HG03469 (cell line): Measurements from ENCODE around the gene CLDN2.
"Not testable (repeated sequence)": the region's sequence is repeated elsewhere in the genome, so short reads cannot be mapped to it uniquely, and the experiment has no call there.

Experiments used
- ATAC-seq: cut with Tn5 transposase; IDR thresholded peaks from one replicate; pipeline ENCODE4 v1.9.1; 2021; ENCODE audit warnings: mild to moderate bottlenecking, moderate library complexity, moderate number of reproducible peaks; ENCODE audit not compliant: unreplicated experiment

Gene CLDN2, protein sequence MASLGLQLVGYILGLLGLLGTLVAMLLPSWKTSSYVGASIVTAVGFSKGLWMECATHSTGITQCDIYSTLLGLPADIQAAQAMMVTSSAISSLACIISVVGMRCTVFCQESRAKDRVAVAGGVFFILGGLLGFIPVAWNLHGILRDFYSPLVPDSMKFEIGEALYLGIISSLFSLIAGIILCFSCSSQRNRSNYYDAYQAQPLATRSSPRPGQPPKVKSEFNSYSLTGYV

DNA sequence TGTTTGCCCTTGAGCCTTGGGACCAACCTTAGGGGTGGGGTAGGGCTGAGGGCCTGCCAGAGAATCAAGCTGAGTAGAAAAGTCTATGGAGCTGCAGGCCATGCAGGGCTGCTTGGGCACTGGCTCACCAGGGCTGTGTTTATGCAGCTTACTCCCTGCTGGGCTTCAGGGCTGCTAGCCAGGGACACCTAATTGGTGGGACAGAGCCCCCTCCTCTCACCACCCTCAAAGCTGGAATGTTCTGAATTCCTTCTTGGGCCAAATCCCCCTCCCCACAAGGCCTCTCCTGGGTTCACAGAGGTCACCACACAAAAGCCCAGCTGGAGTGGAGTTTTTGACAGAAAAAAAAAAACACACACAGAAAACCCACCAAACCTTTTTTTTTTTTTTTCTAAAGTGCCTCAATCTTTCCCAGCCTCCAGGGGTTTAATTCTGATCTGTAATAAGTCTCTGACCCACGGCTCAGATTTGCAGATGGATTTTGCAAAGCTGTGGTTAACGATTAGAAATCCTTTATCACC lies at the start of gene CLDN2:
Gene CLDN2, plus strand, starts transcription at position 471 of the 521 bp plus-strand sequence. CDS start 7,827 bp downstream, outside the sequence.
- ATAC-seq: no peak

DNA sequence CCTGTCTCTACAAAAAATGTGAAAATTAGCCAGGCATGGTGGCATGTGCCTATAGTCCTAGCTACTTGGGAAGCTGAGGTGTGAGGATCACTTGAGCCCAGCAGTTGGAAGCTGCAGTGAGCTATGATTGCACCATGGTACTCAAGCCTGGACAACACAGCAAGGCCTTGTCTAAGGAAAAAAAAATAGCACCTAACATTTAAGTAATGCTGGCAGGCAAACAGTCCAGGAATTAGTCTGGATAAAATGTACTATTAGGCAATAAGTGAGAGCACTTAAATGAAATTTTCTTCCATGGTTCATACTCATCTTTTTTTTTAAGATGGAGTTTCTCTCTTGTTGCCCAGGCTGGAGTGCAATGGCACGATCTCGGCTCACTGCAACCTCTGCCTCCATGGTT lies 47.4 kb upstream of the CLDN2 start:
- ATAC-seq: not testable (repeated sequence)

DNA sequence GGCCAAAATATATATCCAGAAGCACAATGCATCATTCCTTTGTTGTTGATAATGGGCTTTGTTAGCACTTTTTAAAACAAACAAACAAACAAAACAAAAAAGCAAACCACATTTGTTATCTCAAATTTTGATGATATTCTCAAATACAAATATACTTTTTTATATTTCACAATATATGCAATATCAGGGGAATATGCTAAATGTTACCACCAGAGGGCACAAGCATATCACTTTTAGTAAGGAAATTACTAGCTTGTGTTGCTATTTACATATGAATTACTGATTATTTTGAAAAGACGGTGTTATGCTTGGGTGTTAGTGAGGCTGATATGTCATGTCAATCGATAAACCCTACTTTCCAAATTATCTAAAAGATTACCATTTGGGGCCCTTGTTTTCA lies 46.1 kb upstream of the CLDN2 start:
- ATAC-seq: no peak

DNA sequence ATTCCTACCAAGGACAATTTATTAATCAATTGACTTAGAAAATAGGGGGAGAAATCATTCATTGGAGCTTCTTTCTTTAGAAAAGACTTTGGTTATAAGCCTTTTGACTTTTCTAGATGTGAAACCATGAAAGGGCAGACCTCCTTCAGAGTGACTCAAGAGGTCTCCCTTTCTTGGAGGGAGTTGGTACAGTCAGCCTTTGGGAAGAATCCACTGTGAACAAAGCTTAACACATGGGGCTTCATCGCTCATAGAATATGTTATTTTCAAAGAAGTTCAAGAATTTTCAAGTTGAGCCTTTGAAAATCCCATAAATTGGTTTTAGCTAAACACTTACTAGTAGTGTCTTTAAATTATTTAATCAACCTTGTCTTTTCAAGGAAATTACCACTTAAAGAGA lies 45.1 kb upstream of the CLDN2 start:
- no peak for ATAC-seq

DNA sequence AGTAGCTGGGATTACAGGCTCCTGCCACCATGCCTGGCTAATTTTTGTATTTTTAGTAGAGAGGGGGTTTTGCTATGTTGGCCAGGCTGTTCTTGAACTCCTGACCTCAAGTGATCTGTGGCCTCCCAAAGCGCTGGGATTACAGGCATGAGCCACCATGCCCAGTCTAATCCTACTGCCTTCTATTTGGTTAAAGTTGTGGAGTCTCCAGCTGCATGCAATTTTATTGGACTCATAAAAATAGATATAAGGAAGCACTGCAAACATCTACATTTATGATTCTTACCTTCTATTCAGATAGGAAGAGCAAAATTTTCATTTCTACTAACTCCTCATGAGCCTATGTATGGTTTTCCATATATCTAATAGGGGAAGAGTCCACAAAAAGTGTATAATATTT lies 30.7 kb upstream of the CLDN2 start:
- no peak for ATAC-seq

DNA sequence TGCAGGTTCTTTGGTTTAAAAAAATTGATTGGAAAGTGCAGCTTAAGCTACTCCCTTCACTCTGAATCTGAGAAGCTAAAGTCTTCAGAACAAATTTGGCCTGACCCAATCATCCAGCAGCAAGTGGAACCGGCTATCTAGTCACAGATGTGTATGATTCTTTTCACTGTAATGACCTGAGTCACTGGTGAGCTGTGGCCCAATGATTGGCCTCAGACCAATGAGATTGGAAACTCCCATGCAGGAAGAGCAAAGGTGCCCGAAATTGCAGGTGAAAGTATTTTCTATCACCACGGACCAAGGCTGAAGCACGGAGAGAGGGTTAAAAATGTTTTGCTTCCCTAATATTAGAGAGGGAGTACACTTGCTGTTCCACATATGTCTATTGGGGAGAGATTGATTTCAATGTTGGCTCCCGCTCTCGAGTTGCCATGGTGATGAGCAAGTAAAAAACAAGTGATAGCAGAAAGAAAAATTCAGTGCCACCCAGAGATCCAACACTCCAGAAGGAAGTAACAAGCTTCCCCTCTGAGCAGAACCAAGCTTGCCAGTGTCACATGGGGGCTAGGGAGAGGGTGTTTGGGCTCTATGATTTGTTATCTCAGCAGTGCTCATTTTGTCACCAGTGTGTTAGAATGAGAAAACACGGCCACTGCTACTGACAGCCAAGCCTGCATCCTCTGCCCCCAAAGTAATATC lies 28.3 kb upstream of the CLDN2 start:
- no peak for ATAC-seq

DNA sequence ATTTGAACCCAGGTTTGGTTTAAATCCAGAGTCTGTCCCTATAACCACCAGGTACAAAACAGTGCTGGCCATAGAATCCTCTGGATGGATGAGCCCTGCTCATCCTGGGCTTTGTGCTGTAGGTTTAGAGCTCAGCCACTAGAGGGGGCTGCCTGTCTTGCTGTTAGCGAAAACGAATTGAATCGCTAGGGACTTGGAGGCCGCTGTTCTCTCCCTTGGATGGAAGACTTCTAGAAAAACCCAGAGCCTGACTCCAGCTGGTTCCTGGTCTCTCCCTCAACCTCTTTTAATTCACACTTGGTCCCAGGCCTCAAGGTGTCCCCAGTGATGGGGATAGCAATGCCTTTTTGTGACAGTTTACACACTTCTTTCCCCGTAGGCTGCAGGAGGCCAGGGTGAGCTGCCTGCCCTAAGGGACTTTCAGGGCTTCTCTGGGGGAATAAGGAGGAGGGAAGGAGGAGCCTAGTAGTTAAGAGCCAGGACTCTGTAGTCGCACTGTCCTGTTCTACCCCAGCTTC lies 25.8 kb upstream of the CLDN2 start:
- ATAC-seq: peak; percentile 61

DNA sequence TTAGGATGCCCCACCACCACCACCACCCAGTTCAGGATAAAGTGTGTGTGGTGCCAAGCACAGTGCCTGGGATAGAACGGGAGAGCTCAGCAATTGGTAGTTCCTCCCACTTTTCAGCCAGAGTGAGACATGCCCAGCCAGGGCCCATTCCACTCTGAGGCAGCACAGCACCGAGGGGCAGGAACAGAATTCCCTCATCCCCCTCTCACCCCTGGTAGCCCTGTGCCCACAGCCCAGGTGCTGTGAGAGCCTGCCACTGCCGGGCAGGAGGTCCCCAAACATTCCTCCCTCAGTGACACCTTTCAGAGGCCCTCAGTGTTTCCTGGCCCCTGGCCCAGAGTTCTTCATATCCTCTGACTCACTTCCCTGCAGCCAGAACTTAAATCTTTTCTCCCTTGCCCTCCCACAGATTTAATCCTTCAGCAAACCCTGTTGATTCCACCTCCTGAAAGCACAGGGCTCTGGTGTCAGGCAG lies 25.2 kb upstream of the CLDN2 start:
- ATAC-seq: no peak

DNA sequence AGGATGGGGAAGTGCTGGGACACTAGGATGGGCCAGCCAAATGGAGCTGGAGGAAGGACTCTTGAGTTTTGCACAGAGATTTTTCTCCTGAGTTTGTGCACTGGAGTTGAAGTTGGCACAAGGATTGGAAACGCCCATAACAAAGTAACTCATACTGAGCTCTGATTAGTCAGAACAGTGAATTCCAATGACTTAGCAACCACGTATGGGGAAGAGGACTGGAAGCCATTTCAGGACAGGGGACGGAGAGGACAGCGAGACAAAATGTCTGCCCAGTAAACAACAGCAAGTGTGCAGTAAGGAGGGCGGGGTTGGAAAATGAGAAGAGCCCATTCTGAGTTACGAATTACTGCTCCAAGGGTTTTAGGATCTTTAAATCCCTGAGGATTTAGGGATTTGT lies 22.9 kb upstream of the CLDN2 start:
- no peak for ATAC-seq

DNA sequence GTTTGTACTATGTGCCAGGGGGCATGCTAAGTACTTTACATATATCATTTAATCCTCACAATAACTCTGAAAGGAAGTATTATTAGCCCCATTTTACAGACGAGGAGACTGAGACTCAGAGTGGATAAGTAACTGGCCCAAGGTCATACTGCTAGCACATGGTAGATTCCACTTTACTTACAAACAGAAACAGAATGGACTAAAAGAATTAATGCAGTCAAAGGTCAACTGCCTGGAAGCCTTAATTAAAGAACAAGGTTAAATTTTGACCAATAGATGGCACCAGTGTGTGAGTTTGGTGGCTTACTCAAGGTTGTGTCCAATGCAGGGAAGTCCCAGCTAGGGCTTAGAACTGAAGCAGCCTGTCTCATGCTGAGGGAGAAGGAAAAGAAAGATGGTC lies 21.7 kb upstream of the CLDN2 start:
- ATAC-seq: peak; percentile 79

DNA sequence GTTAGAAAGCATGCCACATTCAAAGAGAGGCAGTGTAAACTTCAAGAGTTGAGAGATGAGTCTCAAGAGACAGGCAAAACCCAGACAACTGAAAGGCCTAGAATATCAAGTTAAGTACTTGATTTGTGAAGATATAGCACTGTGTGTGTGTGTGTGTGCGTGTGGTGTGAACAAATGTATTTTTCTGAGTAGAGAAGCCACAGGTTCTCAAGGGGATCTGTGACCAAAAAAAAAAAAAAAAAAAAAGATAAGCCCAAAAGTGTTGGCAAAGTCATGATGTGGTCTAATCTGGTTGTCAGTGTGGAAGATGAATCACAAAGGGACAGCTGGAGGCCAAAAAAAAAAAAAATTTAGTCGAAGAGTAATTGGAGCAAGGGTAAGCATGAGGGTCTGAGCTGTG lies 20.9 kb upstream of the CLDN2 start:
- no peak for ATAC-seq

DNA sequence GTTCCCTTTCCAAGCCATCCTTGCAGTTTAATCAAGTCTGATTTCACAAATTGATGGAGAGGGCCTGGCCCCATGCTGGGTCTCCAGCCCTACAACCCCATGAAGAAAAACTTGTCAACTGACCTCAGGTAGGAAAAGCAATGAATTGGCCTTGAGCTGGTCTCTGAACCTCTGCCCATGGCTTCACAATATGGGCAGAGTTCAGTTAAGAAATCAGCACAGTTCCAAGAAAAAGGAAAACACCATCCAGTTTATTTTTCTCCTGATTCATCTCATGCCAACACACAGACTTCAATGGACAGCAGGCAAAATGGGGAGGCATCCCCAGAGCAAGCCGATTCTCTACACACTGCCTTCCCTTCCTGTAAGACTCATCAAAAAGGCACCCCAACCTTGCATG lies 20.4 kb upstream of the CLDN2 start:
- ATAC-seq: no peak

DNA sequence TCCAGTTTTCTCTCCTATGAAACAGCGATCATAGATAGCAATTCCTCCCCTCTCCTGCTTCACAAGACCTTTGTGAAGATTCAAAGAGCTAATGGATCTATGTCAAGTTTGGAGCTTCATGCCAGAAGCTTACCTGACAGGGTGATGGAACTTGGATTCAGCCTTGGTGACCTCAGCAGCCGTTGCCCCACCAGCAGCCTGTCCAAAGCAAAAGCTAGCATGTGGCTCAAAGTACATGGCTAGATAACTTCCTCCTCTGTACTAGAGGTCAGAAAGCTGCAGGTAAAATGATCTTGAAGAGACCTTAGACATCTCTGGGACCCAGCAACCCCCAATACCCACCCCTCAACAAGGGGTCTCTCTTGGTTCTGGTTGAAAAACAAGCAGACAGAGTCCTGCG lies 18.9 kb upstream of the CLDN2 start:
- no peak for ATAC-seq

DNA sequence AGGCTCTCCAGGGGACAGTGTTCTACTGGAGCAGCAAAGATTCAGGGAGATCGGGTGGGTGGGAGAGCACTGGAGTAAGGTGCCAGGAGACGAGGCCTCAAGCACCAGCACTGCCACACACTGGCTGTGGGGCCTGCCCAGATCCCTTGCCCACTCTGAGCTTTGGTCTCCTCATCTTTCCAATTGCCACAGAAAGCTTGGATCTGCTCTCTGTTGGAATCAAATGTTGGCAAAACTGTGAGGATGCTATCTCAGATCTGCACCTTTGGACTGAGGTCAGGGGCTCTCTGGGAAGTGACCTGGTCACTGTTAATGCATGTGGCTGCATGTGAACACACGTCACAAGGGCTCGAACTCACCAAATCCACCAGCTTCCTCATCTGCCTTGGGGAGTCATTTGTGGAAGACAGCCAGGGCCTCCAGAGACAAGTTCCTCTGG lies 18.4 kb upstream of the CLDN2 start:
- ATAC-seq: no peak

DNA sequence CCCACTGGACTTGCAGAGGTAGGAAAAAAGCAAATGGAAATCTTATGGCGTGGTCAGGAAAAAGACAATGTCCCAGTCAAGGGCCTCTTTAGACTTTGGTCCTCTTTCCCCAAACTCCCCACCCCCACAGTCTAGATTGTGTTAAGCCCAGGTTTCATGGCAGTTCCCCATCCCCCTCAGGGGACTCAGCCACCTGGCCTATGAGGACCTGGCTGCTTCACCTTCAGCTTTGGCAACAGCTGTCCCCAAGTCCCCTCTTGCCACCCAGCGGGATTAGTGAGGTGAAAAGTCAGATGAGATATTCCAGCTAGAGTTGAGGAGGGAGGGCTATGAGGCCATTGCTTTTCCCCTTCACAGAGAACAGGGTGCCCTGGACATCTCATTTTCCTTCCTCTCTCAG lies 17.5 kb upstream of the CLDN2 start:
- no peak for ATAC-seq

DNA sequence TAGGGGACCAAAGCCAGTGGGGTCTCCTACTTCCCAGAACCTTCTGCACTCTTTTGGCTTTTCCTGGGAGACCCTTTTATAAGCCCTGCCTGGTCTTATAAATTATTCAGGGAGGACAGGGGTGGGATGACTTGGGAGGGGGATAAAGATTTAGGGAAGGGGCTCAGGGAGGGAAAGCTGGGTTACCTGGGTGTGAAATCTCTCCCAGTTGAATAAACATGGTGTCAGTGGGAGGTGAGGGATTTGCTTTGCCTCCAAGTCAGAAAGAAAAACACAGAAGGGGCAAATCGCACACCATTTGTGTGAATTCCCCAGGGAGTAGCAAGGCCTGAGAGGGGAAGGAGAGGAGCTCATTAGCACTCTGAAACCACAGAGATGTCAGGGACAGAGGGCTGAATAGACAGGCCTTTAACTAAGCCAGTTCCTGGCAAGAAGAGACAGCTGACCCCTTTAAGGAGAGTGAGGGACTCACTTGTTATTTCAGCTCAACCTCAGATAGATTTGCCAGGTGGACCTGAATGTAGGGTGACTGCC lies 16.8 kb upstream of the CLDN2 start, which contains the start of gene RIPPLY1:
Gene RIPPLY1, minus strand, starts transcription at position 51 of the 534 bp plus-strand sequence. CDS start 54 bp downstream, outside the sequence.
- no peak for ATAC-seq

DNA sequence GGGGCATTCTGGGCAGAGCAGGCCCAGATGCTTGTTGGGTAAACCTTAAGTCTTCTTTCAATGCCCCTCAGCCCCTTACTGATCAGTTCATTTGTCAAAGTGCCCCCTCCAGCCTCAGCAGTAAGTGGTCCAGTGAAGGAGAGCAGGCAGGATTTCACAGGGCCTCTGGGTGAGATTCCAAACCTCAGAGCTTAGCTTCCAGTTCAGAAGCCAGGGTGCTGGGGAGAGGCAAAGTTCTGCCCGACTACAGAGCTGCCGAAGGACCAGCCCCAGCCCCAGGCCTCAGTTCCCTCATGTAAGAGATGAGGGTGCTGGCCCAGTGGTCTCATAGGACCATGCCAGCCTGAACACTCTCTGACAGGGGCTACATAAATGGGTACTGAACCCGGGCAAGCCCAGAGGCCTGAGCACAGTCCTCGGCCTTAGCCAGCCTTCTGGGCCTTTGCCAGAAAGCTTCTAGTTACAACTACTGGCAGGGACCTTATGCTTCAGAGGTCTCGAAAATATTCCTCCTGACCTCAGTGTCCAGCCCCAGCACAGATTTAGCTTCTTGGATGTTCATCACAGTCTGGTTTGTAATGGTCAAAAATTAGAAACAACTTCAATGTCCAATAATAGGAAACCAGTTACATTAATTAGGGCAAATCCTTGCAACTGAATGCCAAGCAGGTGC lies 16.2 kb upstream of the CLDN2 start:
- ATAC-seq: no peak

DNA sequence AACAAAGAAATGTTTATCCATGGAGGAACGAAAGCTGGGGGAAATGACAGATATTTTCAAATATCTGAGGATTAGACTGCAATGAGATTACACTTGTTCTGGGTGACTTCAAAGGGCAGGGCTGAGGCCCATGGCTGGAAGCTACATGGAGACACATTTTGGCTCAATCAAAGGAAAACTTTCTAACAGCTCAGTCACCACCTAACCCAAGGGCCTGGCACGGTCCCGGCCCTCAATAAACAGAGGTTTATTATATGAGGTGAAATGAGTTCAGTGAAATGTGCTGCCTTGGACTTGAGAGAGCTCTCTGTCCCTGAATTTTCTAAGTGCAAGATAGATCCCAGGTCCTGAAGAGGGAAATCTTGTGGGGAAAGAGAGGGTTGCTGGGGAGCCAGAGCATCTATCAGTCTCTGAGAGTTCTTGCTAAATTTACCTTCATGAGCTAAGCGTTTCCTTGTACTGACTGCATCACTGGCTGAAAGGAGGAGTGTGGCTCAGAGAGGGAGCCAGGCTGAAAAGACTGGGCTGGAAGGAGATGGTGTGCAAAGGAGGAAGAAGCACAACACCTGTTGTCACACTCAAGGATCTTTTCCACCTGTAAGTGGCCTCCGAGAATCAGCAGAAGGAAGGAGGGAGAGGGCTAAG lies 15.0 kb upstream of the CLDN2 start:
- no peak for ATAC-seq

DNA sequence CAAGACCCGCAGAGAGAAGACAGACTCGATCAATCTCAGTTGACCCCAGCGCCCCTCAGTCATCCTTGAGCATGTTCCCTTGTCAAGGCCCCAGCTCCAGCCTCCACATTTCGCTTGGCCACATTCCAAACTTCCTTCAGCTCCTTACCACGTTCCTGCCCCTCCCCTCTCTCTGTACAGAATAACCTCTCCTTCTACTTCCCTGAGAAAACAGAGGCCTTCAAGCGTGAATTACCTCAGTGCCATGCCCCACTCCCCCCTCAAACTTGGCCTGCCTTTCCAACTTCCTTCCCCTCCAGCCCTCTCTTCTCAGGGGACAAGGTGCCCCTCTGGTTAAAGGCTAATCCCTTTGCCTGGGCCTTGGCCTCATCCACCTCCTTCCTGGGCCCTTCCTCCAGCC lies 13.8 kb upstream of the CLDN2 start:
- ATAC-seq: no peak

DNA sequence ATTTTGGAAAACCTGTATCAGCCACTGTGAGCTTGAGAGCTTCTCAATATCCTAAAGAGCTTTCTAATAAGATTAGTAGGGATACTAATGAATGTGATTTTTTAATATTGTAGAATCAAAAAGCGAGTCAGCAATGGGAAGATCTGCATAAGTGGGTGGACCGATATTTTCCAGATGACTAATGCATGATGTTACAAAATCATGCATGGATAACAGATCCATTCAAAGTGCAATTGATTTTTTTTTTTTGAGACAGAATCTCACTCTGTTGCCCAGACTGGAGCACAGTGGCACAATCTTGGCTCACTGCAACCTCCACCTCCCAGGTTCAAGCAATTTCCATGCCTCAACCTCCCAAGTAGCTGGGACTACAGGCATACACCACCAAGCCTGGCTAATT lies 7.3 kb upstream of the CLDN2 start:
- no peak for ATAC-seq
